ENCODE measurements around the gene GPN1.
"Not testable (repeated sequence)": the region's sequence is repeated elsewhere in the genome, so short reads cannot be mapped to it uniquely, and the experiment has no call there.

Gene GPN1

DNA sequence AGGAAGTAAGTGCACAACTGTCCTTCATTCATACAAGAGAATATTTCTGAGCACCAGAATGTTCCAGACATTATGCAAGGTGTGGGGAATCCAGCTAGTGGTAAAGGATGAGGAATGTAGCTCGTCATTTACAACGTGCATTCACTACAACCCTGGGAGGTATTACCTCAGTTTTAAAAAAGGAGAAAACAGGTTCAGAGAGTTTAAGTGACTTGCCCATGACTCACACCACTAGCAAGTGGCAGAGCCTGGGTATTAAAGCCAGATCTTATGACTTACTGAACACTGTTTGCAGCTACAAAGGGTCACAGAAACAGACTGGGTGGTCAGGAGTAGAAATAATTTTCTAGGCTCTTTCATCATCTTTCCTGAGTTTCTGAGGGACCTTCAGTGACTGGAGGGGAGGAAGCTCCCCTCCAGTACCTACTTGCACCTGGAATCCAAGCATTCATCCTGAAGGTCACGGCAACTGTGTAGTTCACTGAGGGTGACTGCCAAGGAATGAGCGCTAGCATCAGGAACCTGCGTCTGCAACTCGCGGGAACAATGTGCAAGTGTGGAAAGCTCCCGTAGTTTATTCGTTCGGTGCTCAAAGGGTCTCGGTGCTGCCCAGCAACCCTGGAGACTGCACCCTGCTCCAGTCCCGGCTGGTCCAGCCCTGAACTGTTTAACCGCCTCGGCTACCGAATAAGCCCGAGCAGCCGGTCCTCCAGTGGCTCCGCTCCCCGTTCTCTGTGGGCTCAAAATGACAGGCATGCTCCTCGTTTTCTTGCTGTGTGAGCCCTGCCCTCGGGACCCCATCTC lies 685 bp upstream of the GPN1 start:
- in situ Hi-C loops (cut with HindIII; ENCODE audit: low sequenced_read_pairs) = no loop called here
- peak overlapping the region; percentile 98 for H3K4me3 ChIP-seq (ENCODE audit: low read depth, low read length)
- TF ChIP-seq, protein P1, sequence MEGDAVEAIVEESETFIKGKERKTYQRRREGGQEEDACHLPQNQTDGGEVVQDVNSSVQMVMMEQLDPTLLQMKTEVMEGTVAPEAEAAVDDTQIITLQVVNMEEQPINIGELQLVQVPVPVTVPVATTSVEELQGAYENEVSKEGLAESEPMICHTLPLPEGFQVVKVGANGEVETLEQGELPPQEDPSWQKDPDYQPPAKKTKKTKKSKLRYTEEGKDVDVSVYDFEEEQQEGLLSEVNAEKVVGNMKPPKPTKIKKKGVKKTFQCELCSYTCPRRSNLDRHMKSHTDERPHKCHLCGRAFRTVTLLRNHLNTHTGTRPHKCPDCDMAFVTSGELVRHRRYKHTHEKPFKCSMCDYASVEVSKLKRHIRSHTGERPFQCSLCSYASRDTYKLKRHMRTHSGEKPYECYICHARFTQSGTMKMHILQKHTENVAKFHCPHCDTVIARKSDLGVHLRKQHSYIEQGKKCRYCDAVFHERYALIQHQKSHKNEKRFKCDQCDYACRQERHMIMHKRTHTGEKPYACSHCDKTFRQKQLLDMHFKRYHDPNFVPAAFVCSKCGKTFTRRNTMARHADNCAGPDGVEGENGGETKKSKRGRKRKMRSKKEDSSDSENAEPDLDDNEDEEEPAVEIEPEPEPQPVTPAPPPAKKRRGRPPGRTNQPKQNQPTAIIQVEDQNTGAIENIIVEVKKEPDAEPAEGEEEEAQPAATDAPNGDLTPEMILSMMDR (IDR thresholded peaks at IDR 0.05; ENCODE audit: low read depth, low read length) = no peak
- peak; percentile 95 for DNase-seq (ENCODE audit: low read depth, low spot score)

DNA sequence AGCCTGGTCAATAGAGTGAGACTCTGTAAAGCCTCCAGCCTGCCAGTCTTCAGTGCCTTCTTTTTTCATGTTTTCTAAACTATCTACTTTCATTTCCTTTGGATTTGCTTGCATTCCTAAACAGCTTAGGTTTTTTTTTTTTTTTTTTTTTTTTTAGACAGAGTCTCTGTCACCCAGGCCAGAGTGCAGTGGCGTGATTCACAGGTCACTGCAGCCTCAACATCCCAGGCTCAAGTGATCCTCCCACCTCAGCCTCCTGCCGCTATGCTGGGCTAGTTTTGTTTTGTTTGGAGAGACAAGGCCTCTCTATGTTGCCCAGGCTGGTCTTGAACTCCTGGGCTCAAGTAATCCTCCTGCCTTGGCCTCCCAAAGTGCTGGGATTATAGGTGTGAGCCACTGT lies 1.4 kb downstream of the GPN1 start:
- in situ Hi-C loops (cut with HindIII; ENCODE audit: low sequenced_read_pairs); DNase-seq (ENCODE audit: low read depth, low spot score); H3K4me3 ChIP-seq (ENCODE audit: low read depth, low read length): not testable (repeated sequence)

DNA sequence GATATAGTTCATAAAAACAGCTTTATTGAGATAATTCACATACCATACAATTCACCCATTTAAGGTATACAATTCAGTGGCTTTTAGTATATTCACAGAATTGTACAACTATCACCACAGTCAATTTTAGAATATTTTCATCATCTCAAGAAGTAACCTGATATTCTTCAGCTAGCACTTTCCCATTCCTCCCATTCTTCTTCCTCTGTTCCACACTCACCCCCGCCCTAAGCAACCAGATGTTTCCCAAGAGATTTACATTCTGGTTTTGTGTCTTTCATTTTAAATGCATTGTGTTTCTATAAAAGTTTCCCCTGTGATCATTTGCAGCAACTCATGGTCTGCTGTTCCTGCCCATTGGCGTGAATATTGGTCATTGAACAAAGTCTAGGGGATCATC lies 5.4 kb downstream of the GPN1 start:
- TF ChIP-seq, protein P1 (IDR thresholded peaks at IDR 0.05; ENCODE audit: low read depth, low read length) = no peak
- in situ Hi-C loops (cut with HindIII; ENCODE audit: low sequenced_read_pairs) = no loop called here
- H3K4me3 ChIP-seq (ENCODE audit: low read depth, low read length) = no peak overlapping the region
- DNase-seq (ENCODE audit: low read depth, low spot score) = no peak

DNA sequence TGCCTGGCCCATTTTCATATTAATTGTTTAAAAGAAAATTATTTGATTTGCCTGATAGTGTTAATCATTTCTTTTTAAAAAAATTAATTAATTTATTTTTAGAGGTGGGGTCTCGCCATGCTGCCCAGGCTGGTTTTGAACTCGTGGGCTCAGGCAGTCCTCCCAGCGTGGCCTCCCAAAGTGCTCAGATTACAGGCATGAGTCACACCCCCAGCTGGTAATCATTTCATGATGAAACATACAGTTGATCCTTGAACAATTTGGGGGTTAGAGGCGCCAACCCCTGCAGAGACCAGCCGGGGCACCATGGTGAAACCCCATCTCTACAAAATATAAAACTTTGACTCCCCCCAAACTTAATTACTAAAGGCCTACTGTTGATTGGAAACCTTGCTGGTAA lies 7.9 kb downstream of the GPN1 start:
- no peak for DNase-seq (ENCODE audit: low read depth, low spot score)
- H3K4me3 ChIP-seq (ENCODE audit: low read depth, low read length) = no peak overlapping the region
- TF ChIP-seq, protein P1 (IDR thresholded peaks at IDR 0.05; ENCODE audit: low read depth, low read length) = no peak
- in situ Hi-C loops (cut with HindIII; ENCODE audit: low sequenced_read_pairs) = no loop called here

DNA sequence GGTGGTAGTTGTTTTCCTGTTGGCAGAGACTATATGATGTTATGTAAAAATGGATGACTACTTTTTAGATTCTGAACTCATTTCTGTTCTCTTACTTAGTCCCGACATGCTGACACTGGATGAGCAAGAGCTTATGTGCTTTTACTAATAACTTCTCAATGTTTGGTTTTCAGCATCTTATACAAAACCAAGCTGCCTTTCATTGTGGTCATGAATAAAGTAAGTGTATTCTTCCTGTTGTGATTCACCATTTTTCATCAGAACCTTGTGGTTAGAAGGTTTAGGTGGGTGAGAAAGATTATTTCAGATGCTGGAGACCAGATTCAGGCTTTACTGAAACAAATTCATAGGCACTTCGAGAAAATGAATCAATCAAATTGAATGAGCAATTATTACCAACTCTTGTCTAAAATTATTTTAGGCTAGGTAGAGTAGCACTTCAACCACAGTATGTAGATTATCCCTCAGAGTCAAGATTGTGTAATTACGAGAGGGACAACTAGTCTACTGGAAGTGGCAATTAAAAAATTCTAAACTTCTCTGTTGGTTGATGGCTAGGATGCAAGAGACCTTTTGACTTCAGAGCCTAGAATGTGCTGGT lies 9.3 kb downstream of the GPN1 start:
- in situ Hi-C loops (cut with HindIII; ENCODE audit: low sequenced_read_pairs) = no loop called here

DNA sequence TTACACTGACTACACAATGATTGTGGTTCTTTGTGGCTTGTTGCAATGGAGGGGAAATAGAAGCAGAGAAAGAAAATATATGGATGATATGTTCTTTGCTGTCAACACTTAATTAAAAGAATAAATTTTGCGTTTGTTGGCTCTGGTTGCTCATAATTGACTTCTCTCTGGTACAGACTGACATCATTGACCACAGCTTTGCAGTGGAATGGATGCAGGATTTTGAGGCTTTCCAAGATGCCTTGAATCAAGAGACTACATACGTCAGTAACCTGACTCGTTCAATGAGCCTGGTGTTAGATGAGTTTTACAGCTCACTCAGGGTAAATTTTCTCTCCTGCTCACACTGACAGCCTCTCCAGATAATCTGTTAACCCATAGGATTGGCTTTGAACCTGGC lies 9.9 kb downstream of the GPN1 start:
- no peak overlapping the region for H3K4me3 ChIP-seq (ENCODE audit: low read depth, low read length)
- DNase-seq (ENCODE audit: low read depth, low spot score) = peak; percentile 91
- in situ Hi-C loops (cut with HindIII; ENCODE audit: low sequenced_read_pairs) = no loop called here
- TF ChIP-seq, protein P1 (IDR thresholded peaks at IDR 0.05; ENCODE audit: low read depth, low read length) = no peak

More for the DNA sequence above, 9.3 kb downstream of the GPN1 start:
- peak; percentile 87 for DNase-seq (ENCODE audit: low read depth, low spot score)
- TF ChIP-seq, protein P1 (IDR thresholded peaks at IDR 0.05; ENCODE audit: low read depth, low read length) = no peak
- H3K4me3 ChIP-seq (ENCODE audit: low read depth, low read length) = no peak overlapping the region

DNA sequence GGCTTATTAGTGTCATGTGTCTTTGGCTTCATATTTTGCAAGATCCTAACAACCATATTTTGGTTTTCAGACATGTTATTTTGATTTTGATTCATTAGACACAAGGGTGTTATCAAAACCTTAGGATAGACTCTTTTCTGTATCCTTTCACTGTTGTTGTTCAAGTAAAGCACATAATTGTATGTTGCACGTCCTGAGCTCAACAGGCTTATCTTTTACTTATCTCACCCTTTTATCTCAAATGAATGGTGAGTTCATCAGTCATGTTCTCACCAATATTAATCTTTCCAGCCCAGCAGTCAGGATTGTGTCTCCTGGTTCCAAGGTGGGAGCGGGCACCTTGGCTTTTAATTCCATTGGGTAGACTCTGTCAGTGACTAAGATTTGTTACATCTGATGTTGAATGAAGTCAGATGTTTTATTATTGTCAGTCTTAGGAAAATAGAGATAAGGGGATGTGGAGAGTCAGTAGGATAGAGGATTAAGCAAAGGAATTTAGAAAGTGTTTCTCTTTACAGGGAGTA lies 11.9 kb downstream of the GPN1 start:
- no peak overlapping the region for H3K4me3 ChIP-seq (ENCODE audit: low read depth, low read length)
- no peak for DNase-seq (ENCODE audit: low read depth, low spot score)
- in situ Hi-C loops (cut with HindIII; ENCODE audit: low sequenced_read_pairs) = no loop called here
- TF ChIP-seq, protein P1 (IDR thresholded peaks at IDR 0.05; ENCODE audit: low read depth, low read length) = no peak

Measured in astrocyte of the spinal cord (primary cell).